HG03045 (cell line): ENCODE measurements around the gene FANCC.

Source experiments
- ATAC-seq: cut with Tn5 transposase; IDR thresholded peaks from one replicate; pipeline ENCODE4 v1.9.1; 2021; ENCODE audit warnings: mild to moderate bottlenecking, moderate library complexity; ENCODE audit not compliant: unreplicated experiment

FANCC gene

DNA sequence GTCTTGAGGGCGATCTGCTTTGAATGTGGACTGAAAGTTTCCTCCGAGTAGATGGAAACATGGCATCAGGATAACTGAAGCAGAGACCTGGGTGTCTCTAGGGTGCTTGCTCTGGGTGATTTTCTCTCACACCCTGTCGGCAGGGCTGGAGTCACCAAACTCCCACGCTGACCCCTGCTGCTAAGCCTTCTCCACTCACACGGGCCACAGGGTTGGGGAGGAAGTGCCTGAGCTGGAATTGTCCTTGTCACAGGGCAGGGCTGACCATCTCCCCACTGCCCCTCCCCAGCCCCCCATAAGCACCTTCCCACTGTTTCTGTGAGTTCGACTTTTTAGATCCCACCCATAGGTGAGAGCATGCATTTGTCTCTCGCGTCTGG lies 212.9 kb downstream of the FANCC start:
- no peak for ATAC-seq

DNA sequence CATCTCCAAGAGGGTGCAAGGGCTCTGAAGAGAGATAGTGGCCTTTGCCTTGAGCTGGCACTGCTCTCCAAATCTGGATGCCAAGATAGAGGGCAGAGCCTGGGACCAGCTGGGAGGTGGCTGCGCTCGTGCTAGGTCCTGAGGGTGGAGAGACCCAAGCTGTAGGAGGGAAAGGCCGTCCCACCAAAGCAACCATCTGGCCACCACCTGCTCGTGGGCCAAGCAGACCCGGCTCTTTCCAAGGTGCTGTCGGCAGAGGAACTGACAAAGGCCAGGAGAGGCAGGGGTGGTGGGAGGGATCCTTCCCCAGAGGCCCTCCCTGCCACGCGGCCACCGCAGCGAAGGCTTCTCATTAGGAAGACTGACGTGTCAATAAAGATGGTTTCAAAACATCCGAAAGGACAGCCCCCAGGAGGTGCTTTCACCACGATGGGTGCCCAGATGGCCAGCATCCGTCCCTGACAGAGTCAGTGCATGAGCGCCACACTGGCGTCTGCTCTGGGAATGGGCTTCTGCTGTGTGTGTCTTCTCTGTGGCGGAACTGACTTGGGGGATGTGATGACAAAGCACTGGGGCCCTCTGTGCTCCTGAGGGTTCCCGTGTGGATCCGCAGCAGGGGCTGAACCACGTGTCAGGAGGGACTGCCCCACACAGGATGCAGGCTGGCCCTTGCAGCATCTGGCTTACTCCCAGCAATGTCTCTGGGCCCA lies 213.5 kb downstream of the FANCC start:
- no peak for ATAC-seq

DNA sequence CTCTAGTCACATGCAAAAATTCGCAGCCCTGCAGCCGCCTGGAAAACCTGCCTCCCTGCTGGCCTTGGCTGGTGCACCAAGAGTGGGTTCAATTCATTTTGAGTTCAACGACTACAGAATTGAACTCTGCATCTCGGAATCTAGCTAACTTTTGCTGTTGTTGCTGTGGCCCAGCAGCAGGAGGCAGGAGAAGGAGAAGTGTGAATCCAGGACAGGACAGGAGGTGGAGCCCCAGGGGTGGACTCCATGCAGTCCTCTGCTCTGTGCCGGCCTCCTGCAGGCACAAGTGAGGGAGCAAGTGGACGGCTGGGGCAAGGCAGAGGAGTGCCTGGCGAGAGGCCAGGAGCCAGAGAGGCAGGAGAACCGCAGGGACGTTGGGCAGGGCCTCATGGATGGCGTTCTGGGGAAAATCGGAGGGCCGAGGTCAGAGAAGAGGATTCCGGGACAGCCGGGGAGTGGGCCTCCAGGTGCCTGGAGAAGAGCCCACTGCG lies 214.2 kb downstream of the FANCC start:
- no peak for ATAC-seq

- ATAC-seq = no peak
These were observed 214.9 kb downstream of the FANCC start for GRCh38 chr9:95102572-95102971.

- no peak for ATAC-seq
These were observed 215.5 kb downstream of the FANCC start for GRCh38 chr9:95102001-95102433.

DNA sequence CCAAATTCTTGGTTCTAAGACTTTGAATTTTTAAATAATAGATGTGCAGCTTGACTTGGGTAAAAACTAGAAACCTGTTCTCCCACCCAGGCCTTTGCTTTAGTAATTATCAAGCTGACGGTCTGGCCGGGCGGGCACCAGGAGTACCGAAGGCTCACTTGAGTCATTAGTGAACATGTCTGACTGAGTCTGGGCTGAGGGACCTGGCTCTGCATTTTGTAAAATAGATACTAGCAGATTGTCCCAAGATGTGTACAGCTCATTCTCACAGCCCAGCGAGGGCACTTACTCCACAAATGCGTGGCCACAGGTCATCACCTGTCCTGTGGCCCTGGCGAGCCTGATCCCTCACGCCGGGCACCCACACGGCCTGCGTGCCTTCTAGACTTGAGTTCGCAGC lies 216.2 kb downstream of the FANCC start:
- no peak for ATAC-seq

DNA sequence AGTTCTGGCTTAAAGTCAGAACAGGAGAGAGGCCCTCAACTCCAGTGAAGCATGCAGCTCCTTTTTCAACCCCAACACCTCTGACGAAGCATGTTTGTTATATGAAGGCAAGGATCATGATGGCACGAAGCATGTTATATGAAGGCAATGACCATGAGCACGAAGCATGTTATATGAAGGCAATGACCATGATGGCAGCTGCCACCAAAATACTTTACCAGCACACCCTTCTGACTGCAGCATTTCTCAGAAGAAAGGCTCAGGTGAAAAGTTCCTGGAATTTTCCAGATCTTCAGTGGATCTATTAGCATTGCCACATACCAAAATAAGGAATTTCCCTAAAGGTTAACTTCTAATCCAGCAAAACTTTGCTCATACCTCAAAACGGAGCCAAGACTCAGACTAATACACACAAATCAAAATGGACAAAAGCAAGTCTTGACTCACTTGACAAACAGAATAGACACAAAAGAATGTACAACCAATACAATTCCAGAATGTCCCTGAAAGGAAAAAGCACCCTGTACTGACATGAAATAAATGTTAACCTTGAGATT lies 217.4 kb downstream of the FANCC start:
- ATAC-seq = no peak

- no peak for ATAC-seq
These were observed 218.0 kb downstream of the FANCC start for GRCh38 chr9:95099321-95100070.

DNA sequence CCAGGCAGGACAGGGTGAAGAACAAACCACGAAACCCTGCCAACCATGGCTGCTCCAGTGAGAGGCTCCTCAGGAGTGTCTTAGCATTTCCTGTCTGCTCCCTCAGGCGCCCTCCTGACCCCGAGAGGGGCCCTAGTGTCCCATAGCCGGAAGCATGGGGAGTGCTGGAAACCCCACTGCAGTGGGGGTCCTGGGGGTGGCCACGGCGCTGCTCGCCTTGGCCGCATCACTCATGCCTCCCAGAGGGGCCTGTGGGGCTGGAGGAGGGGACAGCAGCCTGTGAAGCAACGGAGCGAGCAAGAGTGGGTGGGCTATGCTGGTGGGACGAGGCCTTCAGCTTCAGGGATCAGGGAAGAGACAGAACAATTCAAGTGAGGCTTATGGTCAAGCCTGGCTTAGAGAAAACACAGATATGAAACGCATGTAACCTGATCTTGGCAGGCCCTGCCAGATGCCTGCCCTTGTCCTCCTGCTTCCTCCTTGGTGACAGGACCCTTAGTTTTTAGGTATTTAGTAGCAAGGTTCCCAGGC lies 219.1 kb downstream of the FANCC start:
- no peak for ATAC-seq

- ATAC-seq = no peak
These were observed 220.2 kb downstream of the FANCC start for GRCh38 chr9:95097279-95097678.

DNA sequence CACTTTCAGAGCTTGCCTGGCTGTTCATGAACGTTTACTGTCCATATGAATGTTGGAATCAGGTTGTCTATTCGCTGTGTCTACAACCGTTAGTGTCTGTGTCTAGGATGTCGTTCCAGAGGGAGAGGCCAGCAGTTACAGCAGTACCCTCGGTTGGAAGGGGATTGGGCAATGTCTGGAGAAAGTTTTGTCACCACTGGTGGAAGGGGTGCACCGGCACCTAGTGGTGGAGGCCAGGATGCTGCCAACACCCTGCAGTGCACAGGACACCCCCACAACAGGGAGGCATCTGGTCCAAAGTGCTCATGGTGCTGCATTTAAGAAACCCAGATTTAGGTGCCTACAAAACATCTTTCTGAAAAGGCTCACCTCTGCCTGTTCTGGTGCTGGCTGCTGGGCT lies 220.7 kb downstream of the FANCC start:
- no peak for ATAC-seq

DNA sequence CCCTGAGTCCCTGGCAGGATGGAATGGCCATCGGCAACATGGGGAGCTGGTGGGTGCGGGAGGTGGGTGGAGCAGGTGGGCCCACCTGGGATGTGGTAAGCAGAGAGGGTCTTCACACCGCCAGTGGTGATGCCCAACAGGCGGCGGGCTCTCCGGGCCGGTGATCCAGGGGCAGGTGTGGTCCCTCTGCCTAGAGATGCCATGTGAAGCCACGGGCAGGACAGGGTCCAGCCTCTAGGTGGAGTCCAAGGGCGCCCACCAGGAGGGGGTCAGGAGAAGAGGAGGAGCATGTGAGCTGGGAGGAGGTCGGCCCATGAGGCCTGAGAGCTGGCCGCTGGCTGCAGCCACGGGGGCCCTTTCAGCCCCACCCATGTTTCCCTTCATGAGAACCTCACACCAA lies 221.1 kb downstream of the FANCC start:
- no peak for ATAC-seq

- ATAC-seq = no peak
These were observed 221.7 kb downstream of the FANCC start for GRCh38 chr9:95095641-95096355.

GRCh38 chr9:95094002-95094401 lies 223.5 kb downstream of the FANCC start:
- no peak for ATAC-seq

DNA sequence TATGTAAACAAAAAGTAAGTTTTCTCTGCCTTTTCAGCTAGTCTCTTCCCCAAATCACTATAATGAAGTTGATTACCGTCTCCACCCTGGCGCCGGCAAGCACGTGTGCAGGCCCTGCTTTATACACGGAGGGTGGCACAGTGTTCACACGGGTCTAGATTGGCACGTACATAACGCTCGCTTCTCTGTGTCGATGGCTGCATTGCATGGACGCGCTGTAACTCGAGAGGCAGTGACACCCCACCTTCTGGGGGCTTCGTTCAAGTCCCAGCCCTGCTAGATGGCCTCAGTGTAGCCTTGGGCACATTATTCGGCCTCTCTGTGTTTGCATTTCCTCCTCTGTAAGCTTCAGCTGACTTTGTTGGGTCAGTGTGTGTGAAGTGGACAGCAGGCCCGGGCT lies 223.9 kb downstream of the FANCC start:
- no peak for ATAC-seq

DNA sequence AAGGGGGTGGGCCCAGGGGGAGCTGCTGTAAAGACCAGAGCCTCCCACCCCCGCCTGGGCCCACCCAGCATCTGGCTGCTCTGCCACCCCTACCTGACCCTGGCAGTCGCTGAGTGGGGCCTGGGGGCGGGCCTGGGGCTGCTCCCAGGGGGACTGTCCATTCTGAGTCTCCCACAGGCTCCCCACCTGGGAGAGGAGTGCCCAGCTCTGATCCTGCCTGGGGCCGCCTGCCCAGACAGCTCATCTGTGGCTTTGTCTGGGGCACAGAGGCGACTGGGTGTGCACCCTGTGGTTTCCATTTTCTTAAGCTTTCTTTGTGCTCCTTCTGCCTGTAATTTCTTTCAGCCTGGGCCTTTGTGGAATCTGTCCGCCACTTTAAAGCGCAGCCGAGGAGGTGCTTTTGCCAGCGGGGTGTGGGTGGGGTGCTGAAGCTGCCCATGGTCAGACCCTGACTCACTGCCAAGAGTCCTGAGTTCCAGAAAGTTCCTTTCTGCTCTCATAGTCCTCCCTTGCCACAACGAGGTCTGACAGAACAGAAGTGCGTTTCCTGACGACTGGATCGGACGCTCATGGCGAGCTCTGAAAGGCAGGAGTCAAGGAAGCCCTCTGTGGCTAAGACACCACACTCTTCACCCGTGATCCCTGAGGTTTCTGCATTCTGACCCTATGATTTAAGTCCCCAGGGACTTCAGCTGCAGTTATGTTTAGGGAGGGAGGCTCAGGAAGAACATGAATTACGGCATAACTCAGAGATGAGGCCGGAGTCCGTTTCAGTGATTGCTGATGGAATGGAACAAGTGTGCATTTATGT lies 225.0 kb downstream of the FANCC start:
- no peak for ATAC-seq

DNA sequence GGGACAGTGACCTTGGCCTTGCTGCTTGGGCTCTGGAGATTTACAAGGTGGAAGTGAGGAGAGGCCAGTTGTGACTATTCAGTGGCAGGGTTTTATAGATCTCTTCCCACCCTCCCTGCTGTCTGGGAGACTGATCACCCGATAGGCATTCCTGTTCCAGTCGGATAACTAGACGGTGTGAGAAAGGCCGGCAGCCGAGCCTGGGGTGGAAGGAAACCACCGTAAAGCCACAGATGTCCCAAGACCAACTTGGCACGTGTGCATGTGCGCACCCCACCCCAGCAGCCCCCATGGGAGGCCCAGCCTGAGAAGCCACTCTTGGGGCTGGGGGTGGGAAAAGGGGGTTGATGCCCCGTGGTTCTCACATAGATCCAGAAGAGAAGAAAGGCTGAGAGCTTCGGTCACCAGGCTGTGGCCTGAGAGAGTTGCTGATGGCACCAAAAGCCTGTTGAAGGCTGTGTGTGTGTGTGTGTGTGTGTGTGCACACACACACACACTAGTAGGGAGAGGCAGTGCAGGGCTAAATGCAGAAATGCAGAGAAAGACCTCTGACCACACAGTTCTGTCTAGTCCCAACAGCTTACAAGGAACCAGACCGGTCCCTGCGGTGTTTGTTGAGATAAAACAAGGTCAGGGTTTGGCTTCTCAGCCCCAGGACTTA lies 225.8 kb downstream of the FANCC start:
- no peak for ATAC-seq

- ATAC-seq = no peak
These were observed 226.5 kb downstream of the FANCC start for GRCh38 chr9:95090871-95091577.
